GM18520 (cell line): Measurements from ENCODE around the gene KRTAP10-3.

Source experiments
- ATAC-seq: cut with Tn5 transposase; IDR thresholded peaks from one replicate; pipeline ENCODE4 v1.9.1; 2021; ENCODE audit not compliant: unreplicated experiment

KRTAP10-3 gene

GRCh38 chr21:44519346-44520325 lies 39.0 kb downstream of the KRTAP10-3 start:
- ATAC-seq, result no peak

GRCh38 chr21:44518686-44519085 lies 39.9 kb downstream of the KRTAP10-3 start:
- no peak for ATAC-seq

- no peak for ATAC-seq
Observed at GRCh38 chr21:44517175-44517899, 41.3 kb downstream of the KRTAP10-3 start.

DNA sequence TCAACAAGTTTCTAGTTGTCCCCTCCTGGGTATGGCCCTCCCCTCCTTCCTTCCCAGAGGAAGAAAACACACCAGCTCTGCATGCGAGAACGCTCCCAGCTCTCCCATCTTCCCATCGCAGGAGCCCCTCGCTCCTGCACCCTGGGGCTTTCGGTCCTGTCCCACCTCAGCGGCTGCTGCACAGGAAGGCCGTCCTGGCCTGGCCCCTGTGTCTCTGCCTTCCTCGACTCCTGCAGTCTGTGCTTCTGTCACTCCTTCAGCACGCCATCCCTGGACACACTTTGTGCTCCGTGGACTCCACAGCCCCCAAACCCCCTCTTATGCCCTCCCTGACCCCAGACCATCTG lies 41.8 kb downstream of the KRTAP10-3 start:
- ATAC-seq, result no peak

DNA sequence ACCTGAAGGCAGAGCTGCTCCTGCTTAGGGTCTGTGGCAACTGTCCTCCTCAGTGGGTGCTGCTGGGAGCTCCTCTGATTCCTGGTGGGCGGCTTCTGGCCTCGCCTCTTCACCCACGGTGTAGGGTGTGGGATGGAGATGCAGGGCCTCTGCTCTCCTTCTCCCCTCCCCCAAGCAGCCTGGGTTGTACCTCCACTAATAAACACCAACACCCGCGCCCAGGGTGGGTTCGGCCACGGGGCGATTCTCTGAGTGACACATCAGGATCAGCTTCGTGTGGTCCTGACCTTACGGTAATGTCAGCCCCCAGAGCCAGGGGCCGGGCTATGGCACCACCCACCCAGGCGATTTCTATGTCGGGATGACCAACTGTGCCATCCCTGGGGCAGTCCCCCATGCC lies 42.3 kb downstream of the KRTAP10-3 start:
- ATAC-seq, result no peak

DNA sequence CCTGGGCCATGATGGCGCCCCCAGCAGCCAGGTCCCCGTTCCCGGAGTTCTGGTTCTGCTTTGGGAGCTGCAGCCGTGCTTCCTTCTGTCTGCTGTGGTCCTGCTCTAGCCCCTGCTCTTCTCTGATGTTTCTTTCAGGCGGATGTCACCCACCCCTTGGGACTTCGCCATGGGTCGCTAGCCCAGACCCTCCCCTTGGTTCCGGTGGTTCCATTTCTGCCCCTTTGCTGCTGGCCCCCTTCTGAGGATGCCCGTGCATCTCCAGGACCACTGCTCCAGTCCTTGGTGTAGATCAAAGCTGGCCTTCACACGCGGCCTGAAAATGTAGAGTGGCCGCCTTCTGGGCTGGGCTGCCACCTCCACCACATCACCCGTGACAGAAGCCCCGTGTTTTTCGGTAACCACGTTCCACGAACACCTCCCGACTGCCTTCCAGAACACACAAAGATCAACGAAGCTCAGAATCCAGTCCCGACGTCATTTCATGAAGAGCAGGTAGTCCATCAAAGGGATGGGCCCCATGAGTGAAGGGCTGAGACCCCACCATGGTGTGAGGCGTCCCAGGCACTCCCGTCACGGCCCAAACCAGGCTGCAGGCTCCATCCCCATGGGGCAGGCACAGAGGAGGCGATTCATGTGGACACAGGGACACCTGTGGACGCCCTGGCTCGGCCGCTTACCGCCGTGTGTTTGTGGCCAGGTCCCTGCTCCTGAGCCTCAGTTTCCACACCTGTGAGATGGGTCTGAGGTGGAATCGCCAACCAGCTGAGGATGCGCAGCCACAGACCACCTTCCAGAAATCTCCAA lies 43.0 kb downstream of the KRTAP10-3 start:
- no peak for ATAC-seq

DNA sequence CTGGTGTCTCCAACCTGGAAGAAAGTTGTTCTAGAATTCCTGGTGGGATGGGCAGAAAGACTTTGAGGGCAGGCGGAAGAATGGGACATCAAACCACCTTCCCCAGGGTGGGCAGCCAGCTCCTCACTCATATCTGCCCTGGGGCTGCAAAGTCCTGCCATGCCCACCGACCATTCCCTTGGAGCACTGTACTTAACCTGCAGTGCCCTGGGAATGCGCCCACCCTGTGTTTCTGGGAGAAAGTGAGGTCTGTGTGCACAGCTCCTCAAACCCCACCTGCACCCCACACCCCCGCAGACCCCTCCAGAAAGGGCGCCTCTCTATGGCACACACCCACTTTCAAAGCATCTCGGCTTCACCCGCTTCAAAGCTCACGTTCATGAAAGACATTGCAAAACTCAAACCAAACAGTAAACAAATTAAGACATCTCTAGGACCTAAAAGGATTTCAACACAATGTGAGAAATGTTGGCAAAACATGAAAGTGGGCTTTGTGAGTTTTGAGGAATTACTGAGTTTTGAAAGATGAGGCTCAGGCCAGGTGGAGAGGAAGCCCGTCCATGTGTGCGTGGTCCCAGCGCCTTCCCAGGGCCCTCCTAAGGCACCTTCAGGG lies 43.7 kb downstream of the KRTAP10-3 start:
- ATAC-seq, result no peak

DNA sequence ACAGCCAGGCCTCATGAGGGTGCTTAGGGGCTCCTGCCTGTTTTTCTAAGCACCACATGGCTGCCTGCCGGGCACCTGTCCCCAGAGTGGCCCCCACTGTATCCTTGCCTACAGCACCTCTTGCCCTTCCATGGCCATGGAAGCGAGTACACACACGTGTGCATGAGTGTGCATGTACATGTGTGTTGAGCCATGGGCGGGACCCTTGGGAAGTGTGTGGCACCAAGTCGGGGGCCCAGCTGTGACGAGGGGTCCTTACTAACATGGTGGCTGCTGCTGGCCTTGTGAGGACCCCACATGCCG lies 44.4 kb downstream of the KRTAP10-3 start:
- ATAC-seq, result no peak

DNA sequence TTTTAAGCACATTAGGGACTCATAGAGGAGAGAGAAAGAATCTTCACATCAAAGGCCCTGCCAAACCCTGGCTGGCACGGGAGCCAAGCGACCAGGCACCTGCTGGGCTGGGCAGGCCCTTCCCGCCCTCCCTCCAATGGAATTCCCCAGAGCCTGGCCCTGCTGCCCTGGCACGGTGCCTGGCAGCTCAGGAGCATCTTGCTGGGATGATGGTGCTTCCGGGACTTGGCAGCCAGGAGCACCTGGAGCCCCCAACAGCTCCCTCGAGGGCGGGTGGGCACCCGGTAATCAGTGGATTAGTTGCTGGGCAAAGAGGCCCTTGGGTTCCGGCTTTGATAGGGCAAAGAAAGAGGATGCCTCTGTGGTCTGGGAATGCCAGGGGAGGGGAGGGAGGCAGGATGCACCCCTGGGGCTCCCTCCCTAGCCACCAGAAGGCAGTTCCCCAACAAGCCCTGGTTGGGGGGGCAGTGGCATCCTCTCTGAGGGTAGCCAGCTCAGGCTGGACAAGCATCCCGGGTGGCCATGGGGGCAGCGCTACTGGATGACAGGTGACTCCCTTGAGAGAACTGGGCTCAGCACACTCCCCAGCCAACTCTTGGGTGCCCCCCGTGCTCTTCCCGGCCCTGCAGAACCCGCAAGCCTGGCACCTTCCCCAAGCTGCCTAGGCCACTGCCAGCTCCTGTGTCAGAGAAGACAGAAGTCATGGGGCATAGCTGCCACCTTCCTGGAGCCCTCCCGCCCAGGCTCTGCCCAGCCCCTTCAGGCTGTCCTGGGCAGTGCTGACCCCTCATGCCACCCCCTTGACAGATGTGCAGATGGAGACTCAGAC lies 45.0 kb downstream of the KRTAP10-3 start:
- no peak for ATAC-seq

DNA sequence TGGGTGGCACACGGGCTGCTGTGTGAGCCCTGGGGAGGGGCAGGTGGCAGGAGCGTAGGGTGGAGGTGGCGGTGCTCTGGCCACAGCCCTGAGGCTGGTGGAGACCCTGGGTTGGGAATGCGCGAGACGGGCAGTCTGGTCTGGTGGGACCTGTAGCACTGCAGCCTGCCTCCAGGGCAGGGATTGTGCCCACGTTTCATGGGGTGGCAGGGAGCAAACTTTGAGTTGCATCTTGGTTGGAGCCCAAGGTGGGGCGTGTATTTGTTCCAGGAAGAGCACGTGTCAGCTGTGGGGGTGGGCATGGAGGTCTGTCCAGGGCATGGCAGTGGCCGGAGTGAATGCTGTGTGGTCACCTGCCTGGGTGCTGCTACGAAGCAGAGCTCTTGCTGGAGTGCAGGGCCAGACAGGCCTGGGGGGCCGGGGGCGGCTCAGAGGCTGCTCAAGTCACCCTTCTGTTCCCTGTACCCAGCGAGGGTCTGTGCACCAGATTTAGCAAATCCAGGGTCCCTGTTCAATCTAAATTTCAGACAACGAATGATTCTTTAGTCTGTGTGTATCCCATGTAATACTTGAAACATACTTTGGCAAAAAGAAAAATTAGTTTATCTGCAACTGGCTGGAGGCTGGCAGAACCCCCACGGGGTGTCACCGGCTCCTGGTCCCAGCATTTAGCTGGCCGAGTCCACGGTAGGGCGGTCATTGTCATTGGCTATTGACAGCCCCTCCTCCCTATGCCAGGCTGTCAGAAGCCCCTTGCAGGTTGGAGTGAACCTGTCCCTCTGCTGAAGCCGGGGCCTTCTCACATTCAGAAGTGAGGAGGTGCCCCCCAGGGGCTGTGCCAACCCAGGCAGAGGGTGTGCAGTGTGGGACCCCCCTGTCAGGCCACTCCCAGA lies 45.9 kb downstream of the KRTAP10-3 start:
- ATAC-seq, result no peak

DNA sequence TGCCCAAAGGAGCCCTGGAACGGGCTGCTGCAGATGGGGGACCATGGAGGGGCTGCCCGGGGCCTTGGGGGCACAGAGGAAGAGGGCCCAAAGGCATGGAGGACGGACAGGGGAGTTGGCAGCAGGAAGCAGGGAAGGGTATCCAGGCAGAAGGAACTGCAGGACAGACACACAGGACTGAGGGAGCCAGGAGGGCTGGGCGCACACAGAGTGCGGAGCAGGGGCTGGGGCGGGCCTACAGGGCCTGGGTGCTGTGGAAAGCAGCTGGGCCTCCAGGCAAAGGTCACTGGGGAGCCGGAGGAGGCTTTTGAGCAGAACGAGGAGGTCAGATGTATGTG lies 46.7 kb downstream of the KRTAP10-3 start:
- no peak for ATAC-seq

DNA sequence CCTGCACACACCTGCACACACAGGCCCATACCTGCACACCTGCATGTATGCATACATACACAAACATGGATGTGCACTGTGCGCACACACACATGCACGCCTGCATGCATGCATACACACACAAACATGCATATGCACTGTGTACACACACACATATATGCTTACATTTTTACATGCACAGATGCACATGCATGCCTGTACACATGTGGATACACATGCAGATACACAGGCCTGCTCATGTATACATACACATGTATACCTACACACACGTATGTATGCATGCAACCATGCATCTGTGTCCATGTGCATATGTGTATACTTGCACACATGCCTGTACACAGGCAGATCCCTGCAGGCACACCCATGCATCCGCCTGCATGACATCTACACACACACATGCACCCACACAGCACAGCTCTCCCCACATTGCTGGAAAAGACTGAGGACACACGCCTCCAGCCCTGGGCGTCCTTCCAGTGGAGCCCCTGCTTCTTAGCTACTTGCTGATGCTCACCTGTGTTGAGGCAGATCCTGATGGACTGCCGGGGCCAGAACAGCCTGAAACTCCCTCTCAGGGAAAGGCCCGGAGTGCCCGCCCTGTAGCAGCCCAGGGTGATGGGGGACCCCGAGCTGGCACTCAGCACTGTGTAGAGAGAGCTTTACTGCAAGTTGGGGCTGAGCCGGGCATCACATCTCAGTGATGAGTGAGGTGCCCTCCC lies 47.2 kb downstream of the KRTAP10-3 start:
- ATAC-seq, result no peak

DNA sequence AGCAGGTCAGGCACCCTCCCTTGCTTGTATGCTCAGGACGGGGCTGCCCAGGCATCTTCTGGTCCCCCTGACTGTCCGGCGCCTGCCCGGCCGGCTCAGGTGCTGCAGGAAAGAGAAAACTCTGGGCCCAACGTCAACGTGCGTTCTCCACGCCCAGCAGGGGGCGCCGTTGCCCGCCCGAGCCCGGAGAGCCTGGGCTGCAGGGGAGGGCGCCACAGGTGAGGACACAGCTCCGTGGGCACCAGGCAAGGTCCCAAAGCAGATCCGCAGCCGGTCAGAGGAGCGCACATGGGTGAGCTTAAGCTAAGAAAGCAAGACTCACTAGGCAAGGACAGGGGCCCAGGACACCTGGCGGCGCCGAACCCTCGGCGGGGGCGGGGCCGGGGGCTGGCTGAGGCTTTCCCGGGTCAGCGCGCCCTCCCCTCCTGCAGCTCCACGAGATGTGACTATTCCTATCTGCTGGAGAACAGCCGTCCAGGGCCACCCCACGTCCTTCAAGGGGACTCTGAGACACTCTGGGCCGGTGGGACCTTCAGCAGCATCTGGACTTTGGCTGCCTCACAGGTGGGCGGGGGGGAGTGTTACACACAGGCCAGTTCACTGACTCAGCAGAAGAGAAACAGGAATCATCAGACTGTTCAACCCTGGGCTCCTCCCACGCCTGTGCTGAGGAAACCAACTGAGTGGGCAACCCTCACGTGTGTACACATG lies 47.9 kb downstream of the KRTAP10-3 start:
- ATAC-seq, result no peak

DNA sequence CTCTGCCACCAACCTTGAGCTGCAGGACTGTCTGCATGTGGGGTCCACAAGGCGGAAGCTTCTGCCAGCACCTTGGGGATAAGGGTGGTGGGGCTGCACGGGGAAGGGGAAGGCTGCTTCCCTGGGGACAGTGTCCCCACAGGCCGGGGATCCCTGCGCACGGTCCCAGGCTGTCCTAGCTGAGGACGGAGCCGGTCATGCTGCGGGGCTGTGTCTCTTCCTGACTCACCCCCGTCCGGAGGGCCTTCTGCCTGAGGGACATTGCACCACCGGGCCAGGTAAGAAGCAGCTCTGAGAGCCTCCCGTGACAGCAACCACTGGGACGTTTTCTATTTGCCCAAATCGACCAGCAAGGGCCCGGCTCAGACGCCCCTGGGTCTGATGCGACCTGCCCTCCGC lies 48.5 kb downstream of the KRTAP10-3 start:
- no peak for ATAC-seq

DNA sequence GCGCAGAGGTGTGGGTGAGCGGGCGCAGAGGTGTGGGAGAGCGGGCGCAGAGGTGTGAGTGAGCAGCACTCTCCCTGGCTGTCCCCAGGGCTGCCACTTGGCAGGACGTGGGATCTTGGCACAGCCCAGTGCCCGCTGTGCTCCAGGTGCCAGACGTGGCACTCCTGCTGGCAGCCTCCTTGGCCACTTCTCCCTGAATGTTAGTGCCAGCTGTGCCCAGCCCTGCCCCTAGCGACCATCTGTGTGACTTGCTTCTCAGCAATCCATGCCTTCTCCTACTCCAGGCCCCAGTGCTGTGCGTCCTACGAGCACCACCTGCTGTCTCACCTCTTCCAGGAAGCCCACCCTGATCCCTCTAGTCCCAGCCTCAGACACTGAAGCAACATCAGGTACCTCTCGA lies 49.1 kb downstream of the KRTAP10-3 start:
- ATAC-seq, result no peak

DNA sequence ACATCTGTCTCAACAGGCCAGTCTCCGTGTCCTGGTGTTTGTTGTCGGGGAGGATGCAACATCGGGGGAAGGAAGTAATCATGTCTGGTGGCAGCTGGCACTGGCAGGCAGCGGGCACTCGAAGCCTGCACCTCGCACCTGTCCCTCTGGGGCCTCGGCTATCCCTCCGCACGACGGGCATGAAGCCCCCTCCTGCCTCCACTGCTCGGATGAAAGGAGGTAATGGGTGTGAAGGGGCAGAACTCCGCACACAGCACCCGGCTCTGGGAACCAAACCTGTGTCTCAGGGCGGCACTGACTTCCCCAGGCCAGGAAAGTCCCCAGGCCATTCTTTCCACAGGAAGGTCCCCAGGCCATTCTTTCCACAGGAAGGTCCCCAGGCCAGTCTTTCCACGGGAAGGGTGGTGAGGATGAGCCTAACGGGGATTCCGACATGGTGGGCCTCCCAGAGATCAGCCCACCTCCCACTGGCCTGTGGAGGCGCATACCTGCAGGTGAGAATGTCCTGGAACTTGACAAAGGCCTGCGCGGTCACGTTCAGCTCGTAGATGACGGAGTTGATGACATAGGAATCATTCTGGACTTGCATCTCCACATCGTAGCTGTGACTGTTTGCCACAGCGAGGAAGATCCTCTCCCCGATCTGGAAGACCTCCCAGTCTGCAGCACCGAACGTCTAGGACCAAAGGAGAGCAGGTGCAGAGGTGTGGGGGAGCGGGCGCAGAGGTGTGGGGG lies 49.7 kb downstream of the KRTAP10-3 start:
- no peak for ATAC-seq

- ATAC-seq, result no peak
Observed at GRCh38 chr21:44508426-44508710, 50.2 kb downstream of the KRTAP10-3 start.
